ENCODE data around the gene TTC12.

TTC12 gene

DNA sequence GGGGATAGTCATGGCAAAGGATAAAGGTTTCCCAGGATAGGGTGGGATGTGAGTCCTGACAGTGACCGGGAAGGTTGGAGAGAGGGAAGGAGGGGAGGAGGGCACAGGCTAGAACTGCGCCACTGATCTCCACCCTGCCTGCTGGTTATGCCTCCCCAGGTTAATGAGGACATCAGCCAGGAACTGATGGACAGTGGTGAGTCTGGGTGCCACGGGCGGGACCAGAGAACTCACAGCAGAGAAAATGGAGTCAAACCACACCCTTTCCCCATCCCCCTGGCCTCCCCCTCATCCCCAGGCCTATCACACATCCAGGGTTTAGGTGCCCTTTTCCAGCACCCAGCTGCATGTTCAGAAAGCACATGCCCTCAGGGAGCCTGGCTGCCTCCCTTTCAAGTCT lies 83.4 kb downstream of the TTC12 start:
- TF ChIP-seq, protein P1, sequence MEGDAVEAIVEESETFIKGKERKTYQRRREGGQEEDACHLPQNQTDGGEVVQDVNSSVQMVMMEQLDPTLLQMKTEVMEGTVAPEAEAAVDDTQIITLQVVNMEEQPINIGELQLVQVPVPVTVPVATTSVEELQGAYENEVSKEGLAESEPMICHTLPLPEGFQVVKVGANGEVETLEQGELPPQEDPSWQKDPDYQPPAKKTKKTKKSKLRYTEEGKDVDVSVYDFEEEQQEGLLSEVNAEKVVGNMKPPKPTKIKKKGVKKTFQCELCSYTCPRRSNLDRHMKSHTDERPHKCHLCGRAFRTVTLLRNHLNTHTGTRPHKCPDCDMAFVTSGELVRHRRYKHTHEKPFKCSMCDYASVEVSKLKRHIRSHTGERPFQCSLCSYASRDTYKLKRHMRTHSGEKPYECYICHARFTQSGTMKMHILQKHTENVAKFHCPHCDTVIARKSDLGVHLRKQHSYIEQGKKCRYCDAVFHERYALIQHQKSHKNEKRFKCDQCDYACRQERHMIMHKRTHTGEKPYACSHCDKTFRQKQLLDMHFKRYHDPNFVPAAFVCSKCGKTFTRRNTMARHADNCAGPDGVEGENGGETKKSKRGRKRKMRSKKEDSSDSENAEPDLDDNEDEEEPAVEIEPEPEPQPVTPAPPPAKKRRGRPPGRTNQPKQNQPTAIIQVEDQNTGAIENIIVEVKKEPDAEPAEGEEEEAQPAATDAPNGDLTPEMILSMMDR (IDR thresholded peaks at IDR 0.05; ENCODE audit: low read depth, low read length, missing control alignments): no peak
- no peak for DNase-seq (ENCODE audit: low read depth)
- H3K4me3 ChIP-seq (ENCODE audit: low read depth, low read length): no peak overlapping the region
- in situ Hi-C loops (cut with HindIII; ENCODE audit: low sequenced_read_pairs): no loop called here

GRCh38 chr11:113398669-113399430 lies 84.5 kb downstream of the TTC12 start:
- TF ChIP-seq, protein P1 (IDR thresholded peaks at IDR 0.05; ENCODE audit: low read depth, low read length, missing control alignments): no peak
- no peak for DNase-seq (ENCODE audit: low read depth)
- H3K4me3 ChIP-seq (ENCODE audit: low read depth, low read length): no peak overlapping the region
- in situ Hi-C loops (cut with HindIII; ENCODE audit: low sequenced_read_pairs): no loop called here

GRCh38 chr11:113400631-113401230 lies 86.3 kb downstream of the TTC12 start:
- TF ChIP-seq, protein P1 (IDR thresholded peaks at IDR 0.05; ENCODE audit: low read depth, low read length, missing control alignments): no peak
- in situ Hi-C loops (cut with HindIII; ENCODE audit: low sequenced_read_pairs): no loop called here
- H3K4me3 ChIP-seq (ENCODE audit: low read depth, low read length): no peak overlapping the region
- DNase-seq (ENCODE audit: low read depth): no peak

DNA sequence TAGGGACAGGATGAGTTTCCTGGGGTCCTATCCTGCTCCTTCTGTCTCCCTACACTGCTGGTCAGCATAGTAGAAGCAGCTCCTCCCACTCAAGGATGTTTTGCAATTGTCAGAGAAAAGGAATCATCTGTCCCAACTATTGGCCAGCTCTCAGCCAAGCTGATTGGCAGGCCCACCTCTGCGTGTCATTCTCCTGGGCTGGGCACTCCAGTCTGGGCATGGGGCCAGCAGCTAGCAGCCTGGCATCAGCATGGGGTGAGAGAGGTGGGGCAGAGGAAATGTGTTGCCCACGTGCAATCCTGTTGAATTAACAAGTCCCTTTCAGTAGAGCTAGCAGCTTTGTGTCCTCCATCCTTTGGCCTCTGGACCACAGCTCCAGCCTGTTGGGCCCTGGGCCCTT lies 87.3 kb downstream of the TTC12 start:
- in situ Hi-C loops (cut with HindIII; ENCODE audit: low sequenced_read_pairs): no loop called here
- TF ChIP-seq, protein P1 (IDR thresholded peaks at IDR 0.05; ENCODE audit: low read depth, low read length, missing control alignments): no peak
- DNase-seq (ENCODE audit: low read depth): no peak
- H3K4me3 ChIP-seq (ENCODE audit: low read depth, low read length): no peak overlapping the region

DNA sequence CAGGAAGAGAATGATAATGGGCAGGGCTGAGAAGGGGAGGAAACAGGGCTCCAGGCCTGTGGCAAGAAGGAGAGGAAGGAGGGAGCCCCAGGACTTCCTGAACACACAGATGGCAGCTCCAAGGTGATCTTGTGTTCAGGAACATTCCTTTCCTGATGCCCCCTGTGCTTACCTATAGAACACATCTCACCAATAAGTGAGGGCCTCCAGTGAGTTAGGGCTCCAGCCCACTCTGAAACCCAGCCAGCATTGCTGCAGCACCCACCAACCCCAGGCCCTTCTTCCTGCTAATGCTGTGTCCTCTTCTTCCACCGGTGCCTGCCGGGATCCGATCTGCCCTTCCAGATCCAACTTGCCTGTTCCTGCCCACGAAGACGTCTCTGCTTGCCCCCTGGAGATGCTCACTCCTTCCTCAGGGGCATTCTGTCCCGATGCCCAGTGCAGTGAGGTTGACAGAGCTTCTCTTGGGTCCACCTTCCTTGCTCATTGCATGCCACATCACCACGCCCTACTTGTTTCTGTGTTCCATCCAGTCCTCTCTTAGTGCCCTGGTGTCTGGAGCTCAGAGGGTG lies 90.6 kb downstream of the TTC12 start:
- no peak for DNase-seq (ENCODE audit: low read depth)
- TF ChIP-seq, protein P1 (IDR thresholded peaks at IDR 0.05; ENCODE audit: low read depth, low read length, missing control alignments): no peak
- in situ Hi-C loops (cut with HindIII; ENCODE audit: low sequenced_read_pairs): no loop called here
- H3K4me3 ChIP-seq (ENCODE audit: low read depth, low read length): no peak overlapping the region

- no peak overlapping the region for H3K4me3 ChIP-seq (ENCODE audit: low read depth, low read length)
- TF ChIP-seq, protein P1 (IDR thresholded peaks at IDR 0.05; ENCODE audit: low read depth, low read length, missing control alignments): no peak
- in situ Hi-C loops (cut with HindIII; ENCODE audit: low sequenced_read_pairs): no loop called here
- no peak for DNase-seq (ENCODE audit: low read depth)
Measured at GRCh38 chr11:113405724-113406478, 91.5 kb downstream of the TTC12 start.
